GM23338 (cell line): ENCODE measurements around the gene TPO.

ENCODE experiments used
- CREB1 ChIP-seq: fragments of 250-450 bp; sonication (Bioruptor Pico); IDR thresholded peaks from 2 replicates; pipeline ENCODE4 v1.5.0; 2020; ENCODE audit warnings: low read depth, mild to moderate bottlenecking, moderate library complexity
- EZH2 ChIP-seq: fragments of 200-600 bp; sonication (generic); IDR thresholded peaks from one replicate; pipeline ENCODE4 v1.8.0; 2017; ENCODE audit warnings: antibody characterized with exemption, mild to moderate bottlenecking, low read depth; ENCODE audit not compliant: unreplicated experiment
- EZH2phosphoT487 ChIP-seq: fragments of 200-600 bp; sonication (generic); IDR thresholded peaks from one replicate; pipeline ENCODE4 v1.8.1; 2018; ENCODE audit warnings: antibody characterized with exemption; ENCODE audit not compliant: unreplicated experiment
- POLR2AphosphoS5 ChIP-seq: IDR thresholded peaks from 2 replicates; pipeline ENCODE4 v1.6.1; 2016; ENCODE audit warnings: antibody characterized with exemption, low read depth
- TF ChIP-seq, protein P1 (sequence below), 2 experiments: fragments of 200-600 bp in 1 of 2; sonication (generic) in 1 of 2; conservative IDR thresholded peaks; 2 replicates each; pipeline versions ENCODE4 v1.5.1 to v1.6.1; 2016 to 2017; ENCODE audit warnings: antibody characterized with exemption in 2 of 2, low read depth in 2 of 2, mild to moderate bottlenecking in 2 of 2, moderate library complexity in 1 of 2

DNA sequence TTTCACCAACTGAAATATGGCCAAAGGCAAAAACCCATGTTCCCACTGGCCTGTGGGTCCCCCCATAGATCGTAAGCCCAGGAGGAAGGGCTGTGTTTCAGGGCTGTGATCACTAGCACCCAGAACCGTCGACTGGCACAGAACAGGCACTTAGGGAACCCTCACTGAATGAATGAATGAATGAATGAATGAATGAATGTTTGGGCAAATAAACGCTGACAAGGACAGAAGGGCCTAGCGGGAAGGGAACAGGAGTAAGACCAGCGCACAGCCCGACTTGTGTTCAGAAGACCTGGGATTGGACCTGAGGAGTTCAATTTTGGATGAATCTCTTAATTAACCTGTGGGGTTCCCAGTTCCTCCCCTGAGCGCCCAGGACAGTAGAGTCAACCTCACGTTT lies 76.2 kb downstream of the TPO start:
- TF ChIP-seq, protein P1, sequence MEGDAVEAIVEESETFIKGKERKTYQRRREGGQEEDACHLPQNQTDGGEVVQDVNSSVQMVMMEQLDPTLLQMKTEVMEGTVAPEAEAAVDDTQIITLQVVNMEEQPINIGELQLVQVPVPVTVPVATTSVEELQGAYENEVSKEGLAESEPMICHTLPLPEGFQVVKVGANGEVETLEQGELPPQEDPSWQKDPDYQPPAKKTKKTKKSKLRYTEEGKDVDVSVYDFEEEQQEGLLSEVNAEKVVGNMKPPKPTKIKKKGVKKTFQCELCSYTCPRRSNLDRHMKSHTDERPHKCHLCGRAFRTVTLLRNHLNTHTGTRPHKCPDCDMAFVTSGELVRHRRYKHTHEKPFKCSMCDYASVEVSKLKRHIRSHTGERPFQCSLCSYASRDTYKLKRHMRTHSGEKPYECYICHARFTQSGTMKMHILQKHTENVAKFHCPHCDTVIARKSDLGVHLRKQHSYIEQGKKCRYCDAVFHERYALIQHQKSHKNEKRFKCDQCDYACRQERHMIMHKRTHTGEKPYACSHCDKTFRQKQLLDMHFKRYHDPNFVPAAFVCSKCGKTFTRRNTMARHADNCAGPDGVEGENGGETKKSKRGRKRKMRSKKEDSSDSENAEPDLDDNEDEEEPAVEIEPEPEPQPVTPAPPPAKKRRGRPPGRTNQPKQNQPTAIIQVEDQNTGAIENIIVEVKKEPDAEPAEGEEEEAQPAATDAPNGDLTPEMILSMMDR (conservative IDR thresholded peaks at IDR 0.05; ENCODE audit: low read depth in 2 of 2) = no peak
- TF ChIP-seq EZH2 = no peak
- no peak for TF ChIP-seq EZH2phosphoT487
- TF ChIP-seq CREB1 (CRISPR knock-in tag) = no peak
- no peak for TF ChIP-seq POLR2AphosphoS5
